D721Med (cell line): ENCODE data around the gene EFTUD2.

Source experiments
- DNase-seq: peaks from one replicate; pipeline ENCODE4 v3.0.0; 2011; ENCODE audit warnings: low spot score; ENCODE audit not compliant: insufficient read length
- FAIRE-seq: peaks from 2 replicates; lab custom pipeline; 2011; peaks lifted over from hg19 to GRCh38; lab: Jason Lieb, UNC
- TF ChIP-seq, protein P1 (sequence below): IDR thresholded peaks from 2 replicates; pipeline ENCODE4 v1.5.1; 2012; ENCODE audit warnings: mild to moderate bottlenecking, control low read depth; ENCODE audit not compliant: insufficient read depth; ENCODE audit errors: missing control alignments

Gene EFTUD2

DNA sequence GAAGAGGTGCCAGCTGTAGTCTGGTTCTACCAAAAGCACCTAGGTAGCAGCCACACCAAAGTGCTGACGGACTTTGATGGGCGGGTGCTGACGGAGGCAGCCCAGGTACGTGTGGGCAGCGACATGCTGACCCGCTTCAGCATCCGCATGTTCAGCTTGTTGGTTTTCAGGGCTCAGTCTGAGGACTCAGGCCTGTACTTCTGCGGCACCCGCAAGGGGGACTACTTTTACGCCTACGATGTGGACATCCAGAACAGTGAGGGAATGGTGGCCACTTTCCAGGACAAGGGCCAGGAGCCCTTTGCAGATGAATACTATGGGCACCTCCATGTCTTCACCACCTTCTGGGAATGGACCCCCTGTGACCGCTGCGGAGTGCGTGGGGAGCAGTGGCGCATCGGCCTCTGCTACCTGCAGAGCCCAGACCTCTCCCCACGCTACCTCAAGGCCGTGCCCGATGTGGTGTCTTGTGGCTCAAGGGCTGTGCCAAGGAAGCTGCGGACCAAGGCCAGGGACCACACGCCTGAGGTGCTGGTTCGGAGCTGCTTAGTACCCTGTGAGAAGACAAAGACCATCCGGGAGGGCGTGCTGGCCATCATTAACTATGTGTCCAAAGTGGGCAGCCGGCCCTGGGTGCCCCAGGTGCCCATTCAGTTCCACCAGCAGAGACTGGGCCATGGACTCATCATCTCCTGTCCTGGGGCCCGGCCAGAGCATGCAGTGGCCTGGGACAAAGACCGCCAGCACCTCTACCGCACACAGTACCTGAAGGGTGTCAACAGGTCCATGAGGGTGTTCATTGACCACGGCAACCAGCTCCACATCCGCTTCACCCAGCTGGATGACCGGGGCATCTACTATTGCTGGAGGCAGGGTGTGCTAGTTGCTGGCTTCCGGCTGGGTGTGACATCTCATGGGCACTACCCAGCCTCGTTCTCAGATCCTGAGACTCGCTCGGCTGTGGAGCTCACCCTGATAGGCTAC, 5.0 kb upstream of the EFTUD2 start:
- TF ChIP-seq, protein P1, sequence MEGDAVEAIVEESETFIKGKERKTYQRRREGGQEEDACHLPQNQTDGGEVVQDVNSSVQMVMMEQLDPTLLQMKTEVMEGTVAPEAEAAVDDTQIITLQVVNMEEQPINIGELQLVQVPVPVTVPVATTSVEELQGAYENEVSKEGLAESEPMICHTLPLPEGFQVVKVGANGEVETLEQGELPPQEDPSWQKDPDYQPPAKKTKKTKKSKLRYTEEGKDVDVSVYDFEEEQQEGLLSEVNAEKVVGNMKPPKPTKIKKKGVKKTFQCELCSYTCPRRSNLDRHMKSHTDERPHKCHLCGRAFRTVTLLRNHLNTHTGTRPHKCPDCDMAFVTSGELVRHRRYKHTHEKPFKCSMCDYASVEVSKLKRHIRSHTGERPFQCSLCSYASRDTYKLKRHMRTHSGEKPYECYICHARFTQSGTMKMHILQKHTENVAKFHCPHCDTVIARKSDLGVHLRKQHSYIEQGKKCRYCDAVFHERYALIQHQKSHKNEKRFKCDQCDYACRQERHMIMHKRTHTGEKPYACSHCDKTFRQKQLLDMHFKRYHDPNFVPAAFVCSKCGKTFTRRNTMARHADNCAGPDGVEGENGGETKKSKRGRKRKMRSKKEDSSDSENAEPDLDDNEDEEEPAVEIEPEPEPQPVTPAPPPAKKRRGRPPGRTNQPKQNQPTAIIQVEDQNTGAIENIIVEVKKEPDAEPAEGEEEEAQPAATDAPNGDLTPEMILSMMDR: no peak
- no peak for FAIRE-seq
- DNase-seq: no peak

GRCh38 chr17:44903012-44903685, 3.9 kb upstream of the EFTUD2 start:
- no peak for FAIRE-seq
- DNase-seq: no peak
- TF ChIP-seq, protein P1: no peak

- FAIRE-seq (no peak), DNase-seq (no peak)
- TF ChIP-seq, protein P1: no peak
Measured at GRCh38 chr17:44902135-44902760, 3.0 kb upstream of the EFTUD2 start.

GRCh38 chr17:44901411-44901921, 2.2 kb upstream of the EFTUD2 start:
- FAIRE-seq: no peak
- TF ChIP-seq, protein P1: no peak
- DNase-seq: no peak

- TF ChIP-seq, protein P1: no peak
- no peak for FAIRE-seq
- no peak for DNase-seq
Measured at GRCh38 chr17:44900894-44901293, 1.6 kb upstream of the EFTUD2 start.

GRCh38 chr17:44898768-44899073, 524 bp downstream of the EFTUD2 start:
- no peak for FAIRE-seq
- TF ChIP-seq, protein P1: no peak
- no peak for DNase-seq
